Measurements from ENCODE around the gene SLC25A10. TPM values are rescaled to one million over a fixed set of nuclear protein-coding genes. Genes with fewer than 3 reads are reported as not detected.
A peak's percentile ranks its signal among the peaks of the same experiment; 100 is the strongest.

SLC25A10 gene
- total and polyA plus RNA-seq, 3 donors from 2014 or later: 30.0 to 51.4 (median 42.0) TPM

GRCh38 chr17:81697261-81698044, 14.6 kb upstream of the SLC25A10 start:
- Histone ChIP-seq H3K36me3 (ENCODE audit: low read depth, missing control alignments) (no peaks in the 10 kb centered on the region), H3K4me3 (no peak overlapping the region), H3K27me3 (no peaks in the 10 kb centered on the region), H3K27ac (no peak overlapping the region), H3K4me1 (peaks cover 13% of the 10 kb centered on the region), H3K9me3 (no peaks in the 10 kb centered on the region)
- no peak for TF ChIP-seq POLR2A (IDR thresholded peaks at IDR 0.05)
- no peak for TF ChIP-seq CTCF (IDR thresholded peaks at IDR 0.05)
- 85 to 89% methylated on average over 15 to 25 of the region's 25 CpGs for WGBS, 2 donors
- no peak for DNase-seq
- intact Hi-C loops (cut with DNase I; ENCODE audit: low total_unique reads): no loop called here

- intact Hi-C loops (cut with DNase I; ENCODE audit: low total_unique reads): no loop called here
- H3K27ac ChIP-seq: no peak overlapping the region
- H3K4me1 ChIP-seq: peaks cover 23% of the 10 kb centered on the region
- no peaks in the 10 kb centered on the region for H3K27me3 ChIP-seq
- H3K4me3 ChIP-seq: no peak overlapping the region
- H3K36me3 ChIP-seq (ENCODE audit: low read depth, missing control alignments): no peaks in the 10 kb centered on the region
- 87 to 88% methylated on average over 23 to 25 of the region's 25 CpGs for WGBS, 2 donors
- no peaks in the 10 kb centered on the region for H3K9me3 ChIP-seq
- no peak for TF ChIP-seq POLR2A (IDR thresholded peaks at IDR 0.05)
- TF ChIP-seq CTCF (IDR thresholded peaks at IDR 0.05): no peak
- DNase-seq: no peak
Measured at GRCh38 chr17:81700353-81701287, 11.5 kb upstream of the SLC25A10 start.

- Histone ChIP-seq H3K36me3 (ENCODE audit: low read depth, missing control alignments) (no peaks in the 10 kb centered on the region), H3K4me3 (no peak overlapping the region), H3K27me3 (no peaks in the 10 kb centered on the region), H3K27ac (no peak overlapping the region), H3K9me3 (no peaks in the 10 kb centered on the region), H3K4me1 (peaks cover 23% of the 10 kb centered on the region)
- WGBS, 2 donors: 67 to 72% methylated on average over 22 to 23 of the region's 23 CpGs
- intact Hi-C loops (cut with DNase I; ENCODE audit: low total_unique reads): no loop called here
- DNase-seq: no peak
- TF ChIP-seq CTCF (IDR thresholded peaks at IDR 0.05): no peak
- no peak for TF ChIP-seq POLR2A (IDR thresholded peaks at IDR 0.05)
Measured at GRCh38 chr17:81701288-81702071, 10.6 kb upstream of the SLC25A10 start.

- H3K27me3 ChIP-seq: no peaks in the 10 kb centered on the region
- 0 to 1% methylated on average over 3 to 97 of the region's 102 CpGs for WGBS, 2 donors
- peak in 2 of 3 experiments; percentile 11 to 39 for TF ChIP-seq CTCF (IDR thresholded peaks at IDR 0.05)
- TF ChIP-seq POLR2A (IDR thresholded peaks at IDR 0.05): no peak
- H3K4me1 ChIP-seq: peaks cover 23% of the 10 kb centered on the region
- intact Hi-C loops (cut with DNase I; ENCODE audit: low total_unique reads): no loop called here
- DNase-seq: peak; percentile 96
- no peaks in the 10 kb centered on the region for H3K36me3 ChIP-seq (ENCODE audit: low read depth, missing control alignments)
- no peaks in the 10 kb centered on the region for H3K9me3 ChIP-seq
- H3K4me3 ChIP-seq: peak within 1 kb of the TSS; percentile 90 to 95
- peak within 1 kb of the TSS; percentile 80 to 91 for H3K27ac ChIP-seq
Measured at GRCh38 chr17:81702934-81703746, 8.9 kb upstream of the SLC25A10 start, which contains the start of gene MRPL12. Gene MRPL12 (plus strand): TSS chr17:81703367. CDS start chr17:81703502, 135 bp downstream.

Data from testis (tissue), 3 donors.